ENCODE results near the gene NODAL.

DNA sequence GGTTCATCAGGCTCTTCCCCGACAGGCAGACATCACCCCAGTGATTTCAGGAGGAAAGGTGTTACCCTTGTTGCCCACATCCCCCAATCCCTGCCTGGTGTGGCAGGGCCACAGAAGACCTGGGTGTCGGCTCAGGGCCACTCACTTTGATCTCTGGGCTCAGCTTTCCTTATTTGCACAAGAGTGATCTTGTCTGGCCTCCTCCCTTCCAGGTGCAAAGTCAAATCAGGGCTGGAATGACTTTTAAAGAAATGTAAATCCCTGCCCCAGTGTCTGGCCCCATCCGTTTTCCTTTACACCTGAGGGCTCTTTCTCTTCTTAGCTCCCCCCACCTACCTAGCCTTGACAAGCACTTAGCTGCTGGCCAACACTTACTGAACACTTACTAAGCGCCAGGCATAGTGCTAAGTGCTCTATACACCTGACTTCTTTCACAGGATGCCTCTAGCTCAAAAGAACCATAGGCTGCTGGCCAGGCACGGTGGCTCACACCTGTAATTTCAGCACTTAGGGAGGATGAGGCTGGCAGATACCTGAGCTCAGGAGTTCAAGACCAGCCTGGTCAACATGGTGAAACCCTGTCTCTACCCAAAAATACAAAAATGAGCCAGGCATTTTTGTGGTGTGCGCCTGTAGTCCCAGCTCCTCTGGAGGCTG, 979 bp upstream of the NODAL start:
- TF ChIP-seq EZH2phosphoT487 (IDR thresholded peaks at IDR 0.05; ENCODE audit: borderline replicate concordance, low read length) (no peak), EZH2 (IDR thresholded peaks at IDR 0.05; ENCODE audit: low read length, unreplicated experiment) (no peak)
